Tibial artery (tissue), 4 donors: ENCODE measurements around the gene DMBX1.

Experiments
- DNase-seq, 2 donors: peaks; one replicate each; pipeline ENCODE4 v3.0.0-alpha.2; 2019
- H3K27ac ChIP-seq, 2 donors: fragments of 200-600 bp; sonication (generic) in 1 of 2; 1 replicate in 1 of 2; 2 replicates in 1 of 2; pipeline ENCODE4 v1.5.1; 2018 to 2019; ENCODE audit warnings: mild to moderate bottlenecking in 1 of 2
- H3K27me3 ChIP-seq, 2 donors: fragments of 200-600 bp; sonication (generic) in 1 of 2; one replicate each; pipeline versions ENCODE4 v1.5.1 to v1.6.0; 2016 to 2019
- H3K36me3 ChIP-seq, 3 donors: fragments of 200-600 bp; sonication (generic) in 2 of 3; one replicate each; pipeline ENCODE4 v1.5.1; 2016 to 2019; ENCODE audit warnings: mild to moderate bottlenecking in 2 of 3
- H3K4me1 ChIP-seq, 4 donors: fragments of 200-600 bp; sonication (generic) in 2 of 4; 1 replicate in 3 of 4; 2 replicates in 1 of 4; pipeline ENCODE4 v1.5.1; 2016 to 2019
- H3K4me3 ChIP-seq, 2 donors: fragments of 200-600 bp; sonication (generic) in 1 of 2; 1 replicate in 1 of 2; 2 replicates in 1 of 2; pipeline ENCODE4 v1.5.1; 2018 to 2019; ENCODE audit warnings: mild to moderate bottlenecking in 2 of 2
- H3K9me3 ChIP-seq, 3 donors: fragments of 200-600 bp; sonication (generic) in 1 of 3; one replicate each; pipeline ENCODE4 v1.5.1; 2016 to 2019
- intact Hi-C: fragments of 100-400 bp; cut with DNase I; formaldehyde crosslinking; loops from one replicate; pipeline ENCODE4 v1.15.0; 2023; ENCODE audit warnings: low total_unique reads
- TF ChIP-seq, protein P1 (sequence below), 2 experiments: fragments of 200-600 bp in 1 of 2; fragments of 450-650 bp in 1 of 2; IDR thresholded peaks; one replicate each; pipeline ENCODE4 v1.5.1; 2017 to 2019; ENCODE audit warnings: antibody characterized with exemption in 2 of 2, mild to moderate bottlenecking in 1 of 2, moderate library complexity in 1 of 2

Gene DMBX1

GRCh38 chr1:46456411-46456963 is 33.1 kb upstream of the DMBX1 start:
- H3K27ac ChIP-seq: no peak overlapping the region
- H3K27me3 ChIP-seq: peaks cover 0 to 52% of the 10 kb centered on the region in 2 donors
- TF ChIP-seq, protein P1, sequence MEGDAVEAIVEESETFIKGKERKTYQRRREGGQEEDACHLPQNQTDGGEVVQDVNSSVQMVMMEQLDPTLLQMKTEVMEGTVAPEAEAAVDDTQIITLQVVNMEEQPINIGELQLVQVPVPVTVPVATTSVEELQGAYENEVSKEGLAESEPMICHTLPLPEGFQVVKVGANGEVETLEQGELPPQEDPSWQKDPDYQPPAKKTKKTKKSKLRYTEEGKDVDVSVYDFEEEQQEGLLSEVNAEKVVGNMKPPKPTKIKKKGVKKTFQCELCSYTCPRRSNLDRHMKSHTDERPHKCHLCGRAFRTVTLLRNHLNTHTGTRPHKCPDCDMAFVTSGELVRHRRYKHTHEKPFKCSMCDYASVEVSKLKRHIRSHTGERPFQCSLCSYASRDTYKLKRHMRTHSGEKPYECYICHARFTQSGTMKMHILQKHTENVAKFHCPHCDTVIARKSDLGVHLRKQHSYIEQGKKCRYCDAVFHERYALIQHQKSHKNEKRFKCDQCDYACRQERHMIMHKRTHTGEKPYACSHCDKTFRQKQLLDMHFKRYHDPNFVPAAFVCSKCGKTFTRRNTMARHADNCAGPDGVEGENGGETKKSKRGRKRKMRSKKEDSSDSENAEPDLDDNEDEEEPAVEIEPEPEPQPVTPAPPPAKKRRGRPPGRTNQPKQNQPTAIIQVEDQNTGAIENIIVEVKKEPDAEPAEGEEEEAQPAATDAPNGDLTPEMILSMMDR (IDR thresholded peaks at IDR 0.05): no peak
- H3K4me1 ChIP-seq: no peaks in the 10 kb centered on the region
- no peaks in the 10 kb centered on the region for H3K36me3 ChIP-seq
- intact Hi-C loops: no loop called here
- no peak overlapping the region for H3K4me3 ChIP-seq
- H3K9me3 ChIP-seq: no peaks in the 10 kb centered on the region
- DNase-seq: no peak

GRCh38 chr1:46457178-46457577 is 32.5 kb upstream of the DMBX1 start:
- no peak for DNase-seq
- no peaks in the 10 kb centered on the region for H3K36me3 ChIP-seq
- no peaks in the 10 kb centered on the region for H3K9me3 ChIP-seq
- peaks cover 0 to 53% of the 10 kb centered on the region in 2 donors for H3K27me3 ChIP-seq
- TF ChIP-seq, protein P1 (IDR thresholded peaks at IDR 0.05): no peak
- no peak overlapping the region for H3K4me3 ChIP-seq
- H3K27ac ChIP-seq: no peak overlapping the region
- H3K4me1 ChIP-seq: no peaks in the 10 kb centered on the region
- intact Hi-C loops: no loop called here

DNA sequence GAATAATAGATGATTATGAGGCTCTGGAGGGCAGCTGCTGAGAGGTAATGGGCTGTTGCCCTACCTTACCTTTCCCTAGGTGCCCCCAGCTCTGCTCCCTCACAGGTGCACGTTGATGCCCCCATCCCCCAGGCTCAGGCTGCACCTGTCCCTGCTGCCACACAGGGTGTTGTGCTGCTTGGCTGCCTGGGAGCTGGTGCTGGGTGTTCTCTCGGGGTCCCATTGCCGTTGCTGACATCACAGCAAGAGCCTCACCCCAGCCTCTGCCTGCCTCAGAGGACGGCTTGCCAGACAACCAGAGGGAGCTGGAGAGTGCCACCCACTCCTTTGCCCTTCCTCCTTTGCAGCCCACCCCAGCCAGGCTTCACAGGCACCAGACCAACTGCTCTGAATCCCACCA is 31.4 kb upstream of the DMBX1 start:
- Histone ChIP-seq H3K27ac (no peak overlapping the region), H3K4me1 (no peaks in the 10 kb centered on the region), H3K36me3 (no peaks in the 10 kb centered on the region), H3K9me3 (no peaks in the 10 kb centered on the region), H3K27me3 (peaks cover 0 to 43% of the 10 kb centered on the region in 2 donors), H3K4me3 (no peak overlapping the region)
- intact Hi-C loops: no loop called here
- no peak for DNase-seq
- TF ChIP-seq, protein P1 (IDR thresholded peaks at IDR 0.05): no peak

DNA sequence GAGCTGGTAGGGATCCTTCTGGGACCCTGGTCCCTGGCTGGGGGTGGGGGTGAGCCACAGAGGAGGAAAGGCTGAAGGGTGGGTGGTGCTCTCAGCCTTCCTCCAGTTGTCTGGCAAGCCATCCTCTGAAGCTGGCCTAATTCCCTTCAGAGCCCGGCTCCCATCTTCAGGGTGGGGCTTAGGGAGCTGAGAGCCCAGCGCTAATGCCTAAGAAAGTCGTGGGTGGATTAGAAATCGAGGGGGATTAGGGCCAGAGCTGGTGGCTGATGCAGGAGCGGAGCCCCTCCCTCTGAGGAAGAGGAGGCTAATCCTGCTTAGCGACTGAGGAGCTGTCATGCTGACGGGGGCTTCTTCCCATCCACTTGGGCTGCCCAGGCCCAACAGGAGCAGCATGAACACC is 30.8 kb upstream of the DMBX1 start:
- no peaks in the 10 kb centered on the region for H3K36me3 ChIP-seq
- intact Hi-C loops: no loop called here

GRCh38 chr1:46459315-46459714 is 30.3 kb upstream of the DMBX1 start:
- no peaks in the 10 kb centered on the region for H3K9me3 ChIP-seq
- no peak overlapping the region for H3K27ac ChIP-seq
- no peak overlapping the region for H3K4me3 ChIP-seq
- no peaks in the 10 kb centered on the region for H3K4me1 ChIP-seq
- no peaks in the 10 kb centered on the region for H3K36me3 ChIP-seq
- TF ChIP-seq, protein P1 (IDR thresholded peaks at IDR 0.05): no peak
- H3K27me3 ChIP-seq: peaks cover 0 to 35% of the 10 kb centered on the region in 2 donors
- no peak for DNase-seq
- intact Hi-C loops: no loop called here

More for the DNA sequence above, 30.8 kb upstream of the DMBX1 start:
- no peak overlapping the region for H3K4me3 ChIP-seq
- no peaks in the 10 kb centered on the region for H3K4me1 ChIP-seq
- no peak overlapping the region for H3K27ac ChIP-seq
- no peak for DNase-seq
- TF ChIP-seq, protein P1 (IDR thresholded peaks at IDR 0.05): no peak
- peaks cover 0 to 36% of the 10 kb centered on the region in 2 donors for H3K27me3 ChIP-seq
- H3K9me3 ChIP-seq: no peaks in the 10 kb centered on the region
